Lower leg skin (tissue), 3 donors: ENCODE data around the gene MIPEP.

Experiments used
- POLR2A ChIP-seq, 2 donors: fragments of 450-650 bp; IDR thresholded peaks; one replicate each; pipeline ENCODE4 v1.6.1; 2016 to 2017; ENCODE audit warnings: antibody characterized with exemption in 2 of 2, mild to moderate bottlenecking in 1 of 2, moderate library complexity in 1 of 2
- TF ChIP-seq, protein P1 (sequence below), 3 donors: fragments of 450-650 bp; IDR thresholded peaks; one replicate each; pipeline ENCODE4 v1.5.1; 2016; ENCODE audit warnings: antibody characterized with exemption in 3 of 3, mild to moderate bottlenecking in 3 of 3, moderate library complexity in 2 of 3

GRCh38 chr13:23776698-23777574, 112.3 kb downstream of the MIPEP start:
- TF ChIP-seq, protein P1, sequence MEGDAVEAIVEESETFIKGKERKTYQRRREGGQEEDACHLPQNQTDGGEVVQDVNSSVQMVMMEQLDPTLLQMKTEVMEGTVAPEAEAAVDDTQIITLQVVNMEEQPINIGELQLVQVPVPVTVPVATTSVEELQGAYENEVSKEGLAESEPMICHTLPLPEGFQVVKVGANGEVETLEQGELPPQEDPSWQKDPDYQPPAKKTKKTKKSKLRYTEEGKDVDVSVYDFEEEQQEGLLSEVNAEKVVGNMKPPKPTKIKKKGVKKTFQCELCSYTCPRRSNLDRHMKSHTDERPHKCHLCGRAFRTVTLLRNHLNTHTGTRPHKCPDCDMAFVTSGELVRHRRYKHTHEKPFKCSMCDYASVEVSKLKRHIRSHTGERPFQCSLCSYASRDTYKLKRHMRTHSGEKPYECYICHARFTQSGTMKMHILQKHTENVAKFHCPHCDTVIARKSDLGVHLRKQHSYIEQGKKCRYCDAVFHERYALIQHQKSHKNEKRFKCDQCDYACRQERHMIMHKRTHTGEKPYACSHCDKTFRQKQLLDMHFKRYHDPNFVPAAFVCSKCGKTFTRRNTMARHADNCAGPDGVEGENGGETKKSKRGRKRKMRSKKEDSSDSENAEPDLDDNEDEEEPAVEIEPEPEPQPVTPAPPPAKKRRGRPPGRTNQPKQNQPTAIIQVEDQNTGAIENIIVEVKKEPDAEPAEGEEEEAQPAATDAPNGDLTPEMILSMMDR (IDR thresholded peaks at IDR 0.05) = no peak
- no peak for TF ChIP-seq POLR2A (IDR thresholded peaks at IDR 0.05)
